ENCODE results near the gene PSAPL1.

- no peak; the same call in 1 of the 2 replicates for TF ChIP-seq CTCF (IDR thresholded peaks at IDR 0.05)
- no peak for TF ChIP-seq FOXJ3 (CRISPR knock-in tag; IDR thresholded peaks at IDR 0.05)
- TF ChIP-seq SMC3 (IDR thresholded peaks at IDR 0.05; ENCODE audit: low read depth, low read length), result peak; percentile 18; the same call in 1 of the 2 replicates
Measured at GRCh38 chr4:7398104-7398423, 36.7 kb downstream of the PSAPL1 start.
